A673 (cell line): ENCODE data around the gene SEL1L3.

ENCODE experiments used
- EZH2 ChIP-seq: fragments of 200-600 bp; sonication (generic); IDR thresholded peaks from 2 replicates; pipeline ENCODE4 v1.6.1; 2017; ENCODE audit warnings: borderline replicate concordance, low read depth, mild to moderate bottlenecking, mixed read lengths, antibody characterized with exemption, low read length; ENCODE audit not compliant: poor library complexity, severe bottlenecking
- TF ChIP-seq, protein P1 (sequence below): fragments of 300-800, 200-600 bp; sonication (generic); conservative IDR thresholded peaks from 2 replicates; pipeline ENCODE4 v1.5.1; 2017; ENCODE audit warnings: low read depth, mild to moderate bottlenecking, antibody characterized with exemption, low read length, moderate library complexity, mixed read lengths

GRCh38 chr4:25795566-25796454 is 67.0 kb downstream of the SEL1L3 start:
- TF ChIP-seq, protein P1, sequence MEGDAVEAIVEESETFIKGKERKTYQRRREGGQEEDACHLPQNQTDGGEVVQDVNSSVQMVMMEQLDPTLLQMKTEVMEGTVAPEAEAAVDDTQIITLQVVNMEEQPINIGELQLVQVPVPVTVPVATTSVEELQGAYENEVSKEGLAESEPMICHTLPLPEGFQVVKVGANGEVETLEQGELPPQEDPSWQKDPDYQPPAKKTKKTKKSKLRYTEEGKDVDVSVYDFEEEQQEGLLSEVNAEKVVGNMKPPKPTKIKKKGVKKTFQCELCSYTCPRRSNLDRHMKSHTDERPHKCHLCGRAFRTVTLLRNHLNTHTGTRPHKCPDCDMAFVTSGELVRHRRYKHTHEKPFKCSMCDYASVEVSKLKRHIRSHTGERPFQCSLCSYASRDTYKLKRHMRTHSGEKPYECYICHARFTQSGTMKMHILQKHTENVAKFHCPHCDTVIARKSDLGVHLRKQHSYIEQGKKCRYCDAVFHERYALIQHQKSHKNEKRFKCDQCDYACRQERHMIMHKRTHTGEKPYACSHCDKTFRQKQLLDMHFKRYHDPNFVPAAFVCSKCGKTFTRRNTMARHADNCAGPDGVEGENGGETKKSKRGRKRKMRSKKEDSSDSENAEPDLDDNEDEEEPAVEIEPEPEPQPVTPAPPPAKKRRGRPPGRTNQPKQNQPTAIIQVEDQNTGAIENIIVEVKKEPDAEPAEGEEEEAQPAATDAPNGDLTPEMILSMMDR = no peak
- no peak for TF ChIP-seq EZH2
